LoVo (cell line): Measurements from ENCODE around the gene BCAT1.
"Not testable (repeated sequence)": the region's sequence is repeated elsewhere in the genome, so short reads cannot be mapped to it uniquely, and the experiment has no call there.

Experiments used
- DNase-seq: peaks from one replicate; pipeline ENCODE4 v3.0.0-alpha.2; 2016; ENCODE audit warnings: low spot score

BCAT1 gene

DNA sequence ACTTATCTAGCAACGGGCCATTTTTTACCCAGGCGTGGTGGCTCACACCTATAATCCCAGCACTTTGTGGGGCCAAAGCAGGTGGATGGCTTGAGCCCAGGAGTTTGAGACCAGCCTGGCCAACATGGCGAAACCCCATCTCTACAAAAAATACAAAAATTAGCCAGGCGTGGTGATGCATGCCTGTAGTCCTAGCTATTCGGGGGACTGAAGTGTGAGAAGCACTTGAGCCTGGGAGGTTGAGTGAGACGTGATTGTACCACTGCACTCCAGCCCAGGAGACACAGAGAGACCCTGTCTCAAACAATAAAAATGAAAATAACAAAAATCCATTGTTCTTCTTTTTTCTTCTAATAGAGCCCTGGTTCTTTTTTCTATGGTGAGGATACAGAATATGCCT lies 7.5 kb upstream of the BCAT1 start:
- DNase-seq, result not testable (repeated sequence)

DNA sequence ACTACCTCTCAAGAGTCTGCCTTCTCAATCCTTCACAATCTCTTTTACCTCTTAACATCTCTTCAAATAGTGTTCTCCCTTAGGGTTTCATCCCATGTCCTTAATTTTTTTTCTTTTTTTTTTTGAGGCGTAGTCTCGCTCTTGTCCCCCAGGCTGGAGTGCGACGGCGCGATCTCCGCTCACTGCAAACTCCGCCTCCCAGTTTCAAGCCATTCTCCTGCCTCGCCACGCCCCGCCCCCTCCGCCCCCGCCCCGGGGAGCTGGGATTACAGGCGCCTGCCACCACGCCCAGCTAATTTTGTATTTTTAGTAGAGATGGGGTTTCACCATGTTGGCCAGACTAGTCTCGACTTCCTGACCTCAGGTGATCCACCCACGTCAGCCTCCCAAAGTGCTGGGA lies 7.0 kb upstream of the BCAT1 start:
- no peak for DNase-seq

DNA sequence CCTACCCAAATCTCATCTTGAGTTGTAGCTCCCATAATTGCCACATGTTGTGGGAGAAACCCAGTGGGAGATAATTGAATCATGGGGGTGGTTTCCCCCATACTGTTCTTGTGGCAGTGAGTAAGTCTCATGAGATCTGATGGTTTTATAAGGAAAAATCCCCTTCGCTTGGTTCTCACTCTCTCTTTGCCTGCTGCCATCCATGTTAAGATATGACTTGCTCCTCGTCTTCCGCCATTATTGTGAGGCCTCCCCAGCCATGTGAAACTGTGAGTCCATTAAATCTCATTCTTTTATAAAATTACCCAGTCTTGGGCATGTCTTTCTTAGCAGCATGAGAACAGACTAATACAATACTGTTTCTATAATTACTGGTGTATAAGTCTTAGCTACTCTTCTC lies 6.5 kb upstream of the BCAT1 start:
- no peak for DNase-seq

DNA sequence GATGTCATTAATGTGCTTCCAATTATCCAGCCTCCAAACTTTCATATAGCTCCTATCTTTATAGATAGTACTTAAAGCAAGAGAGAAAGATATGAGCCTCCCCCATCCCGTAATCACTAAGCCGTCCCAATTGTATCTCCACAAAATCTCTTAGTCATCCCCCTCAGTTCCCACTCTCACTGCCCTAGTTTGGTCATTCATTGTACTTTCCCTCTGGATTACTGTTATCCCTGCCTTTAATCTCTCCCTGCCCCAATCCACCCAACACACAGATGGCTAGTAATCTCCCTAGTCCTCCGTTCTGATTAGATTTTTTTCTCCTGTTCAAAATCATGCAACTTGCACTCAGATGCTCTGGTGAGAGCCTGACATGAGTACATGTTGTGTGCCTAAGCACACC lies 5.4 kb upstream of the BCAT1 start:
- no peak for DNase-seq

DNA sequence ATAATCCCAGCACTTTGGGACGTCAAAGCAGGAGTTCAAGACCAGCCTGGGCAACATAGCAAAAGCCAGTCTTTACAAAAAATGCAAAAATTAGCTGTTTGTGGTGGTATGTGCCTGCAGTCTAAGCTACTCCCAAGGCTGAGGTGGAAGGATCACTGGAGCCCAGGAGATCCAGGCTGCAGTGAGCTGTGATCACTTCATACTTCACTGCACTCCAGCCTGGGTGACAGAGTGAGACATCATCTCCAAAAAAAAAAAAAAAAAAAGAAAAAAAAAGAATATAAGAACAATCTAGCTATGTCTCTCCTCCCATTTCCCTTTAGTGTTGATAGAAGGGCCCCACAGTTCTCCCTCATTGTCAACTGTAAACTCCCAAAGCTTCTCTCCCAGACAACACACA lies 3.5 kb upstream of the BCAT1 start:
- no peak for DNase-seq

GRCh38 chr12:24950231-24950834 lies 1.4 kb upstream of the BCAT1 start:
- no peak for DNase-seq

DNA sequence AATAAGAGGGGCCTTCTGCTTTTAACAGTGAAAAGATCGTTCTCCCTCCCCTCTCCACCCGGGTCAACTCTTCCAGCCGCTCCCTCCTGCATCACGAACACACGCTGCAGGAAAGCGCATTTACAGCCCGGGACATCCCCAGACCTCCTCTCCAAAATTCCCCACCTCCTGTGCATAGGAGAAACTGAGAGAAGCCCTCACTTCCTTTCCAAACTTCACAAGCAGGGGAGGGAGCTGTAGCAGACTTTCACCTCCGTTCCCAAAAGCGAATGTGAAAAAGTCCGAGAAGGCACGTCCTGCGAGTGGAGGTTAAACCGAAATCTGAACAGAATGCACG lies 513 bp downstream of the BCAT1 start:
- no peak for DNase-seq

- no peak for DNase-seq
These were observed 1.1 kb downstream of the BCAT1 start for GRCh38 chr12:24947541-24948419.

DNA sequence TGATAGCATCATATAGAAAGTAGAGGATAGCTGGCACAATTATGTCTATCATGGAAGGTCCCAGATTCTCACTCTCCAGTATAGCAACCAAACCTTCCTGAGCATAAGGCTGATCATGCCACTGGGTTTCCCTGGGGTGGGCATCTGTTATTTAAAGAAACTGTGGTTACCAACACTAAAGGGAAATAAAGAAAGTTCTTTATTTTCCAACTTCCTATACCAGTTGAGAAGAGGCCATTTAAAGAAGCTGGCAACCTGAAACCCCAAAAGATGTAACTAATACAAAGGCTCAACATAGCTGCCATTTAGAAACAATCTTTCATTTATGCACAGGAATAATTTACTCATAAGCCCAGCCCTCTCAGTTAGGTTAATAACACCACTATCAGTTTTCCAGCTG lies 3.1 kb downstream of the BCAT1 start:
- no peak for DNase-seq

GRCh38 chr12:24945039-24945438 lies 3.9 kb downstream of the BCAT1 start:
- no peak for DNase-seq

GRCh38 chr12:24944601-24944975 lies 4.3 kb downstream of the BCAT1 start:
- DNase-seq, result no peak

DNA sequence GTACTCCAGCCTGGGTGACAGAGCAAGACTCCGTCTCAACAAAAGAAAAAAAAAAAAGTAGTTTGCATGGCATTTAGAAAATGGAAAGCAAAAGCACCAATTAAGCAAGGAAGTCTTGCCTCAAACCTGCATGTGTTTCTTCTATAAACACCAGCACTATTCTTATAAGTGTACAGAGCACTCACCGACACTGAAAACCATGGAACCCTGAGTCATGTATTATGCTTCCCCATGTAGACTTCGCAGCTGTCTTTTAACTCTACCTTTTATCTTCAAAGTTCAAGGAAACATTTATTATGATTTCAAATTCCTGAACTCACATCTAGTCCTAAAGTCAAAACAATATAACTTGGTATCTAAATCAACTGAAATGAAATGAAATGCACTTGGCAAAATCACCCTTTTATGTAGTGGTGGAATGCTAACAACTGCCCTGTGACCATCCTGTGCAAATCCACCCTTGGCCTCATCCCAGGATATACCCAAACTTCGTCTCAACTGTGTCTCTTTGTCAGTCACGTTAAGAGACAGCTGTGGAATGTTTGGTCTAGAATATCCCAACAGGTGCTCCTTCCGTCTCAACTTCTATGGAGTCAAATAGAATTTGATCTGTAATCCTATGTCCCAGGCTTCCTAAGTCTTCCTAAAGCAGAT lies 4.8 kb downstream of the BCAT1 start:
- no peak for DNase-seq

- no peak for DNase-seq
These were observed 8.7 kb downstream of the BCAT1 start for GRCh38 chr12:24940157-24940556.

- DNase-seq, result not testable (repeated sequence)
These were observed 9.3 kb downstream of the BCAT1 start for GRCh38 chr12:24939551-24939950.

DNA sequence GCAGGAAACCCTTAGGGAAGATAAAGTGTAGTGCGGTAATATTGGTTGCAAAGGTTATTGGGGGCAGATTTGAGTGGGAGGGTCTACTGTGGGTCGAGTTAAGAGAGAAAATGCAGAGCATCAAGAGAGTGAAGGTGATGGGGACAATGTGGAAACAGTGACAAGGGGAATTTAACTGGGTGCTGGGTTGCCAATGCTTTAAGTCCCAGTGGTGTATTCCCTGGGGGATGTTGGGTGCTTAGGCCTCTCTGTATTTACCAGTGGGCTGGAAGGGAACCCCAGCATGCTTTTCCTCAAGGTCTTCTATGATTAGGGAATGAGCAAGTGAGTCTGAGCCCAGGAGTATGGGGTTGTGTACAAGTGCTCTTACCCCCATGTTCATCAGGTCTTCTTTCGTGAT lies 10.6 kb downstream of the BCAT1 start:
- DNase-seq, result no peak

GRCh38 chr12:24937553-24938244 lies 11.2 kb downstream of the BCAT1 start:
- no peak for DNase-seq

GRCh38 chr12:24933694-24934407 lies 15.1 kb downstream of the BCAT1 start:
- DNase-seq, result no peak

GRCh38 chr12:24931666-24932405 lies 17.1 kb downstream of the BCAT1 start:
- DNase-seq, result no peak

DNA sequence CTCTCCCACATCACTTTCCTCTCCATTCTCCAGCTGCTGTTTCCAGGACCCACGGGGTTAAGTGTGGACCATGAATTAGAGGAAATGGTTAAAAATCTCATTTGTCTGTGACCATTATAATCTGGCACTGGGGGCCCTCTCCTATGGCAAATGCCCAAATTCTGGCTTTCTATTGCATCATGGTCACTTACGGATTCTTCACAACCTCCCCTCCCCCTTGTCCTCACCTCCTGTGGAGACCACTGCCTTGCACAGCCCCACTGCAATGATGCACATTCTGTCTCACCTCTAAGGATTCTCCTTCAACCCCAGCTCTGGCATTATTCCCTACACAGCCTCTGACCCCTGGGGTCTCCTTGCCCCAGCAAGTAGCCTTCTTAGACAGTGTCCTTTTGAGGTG lies 18.9 kb downstream of the BCAT1 start:
- no peak for DNase-seq

DNA sequence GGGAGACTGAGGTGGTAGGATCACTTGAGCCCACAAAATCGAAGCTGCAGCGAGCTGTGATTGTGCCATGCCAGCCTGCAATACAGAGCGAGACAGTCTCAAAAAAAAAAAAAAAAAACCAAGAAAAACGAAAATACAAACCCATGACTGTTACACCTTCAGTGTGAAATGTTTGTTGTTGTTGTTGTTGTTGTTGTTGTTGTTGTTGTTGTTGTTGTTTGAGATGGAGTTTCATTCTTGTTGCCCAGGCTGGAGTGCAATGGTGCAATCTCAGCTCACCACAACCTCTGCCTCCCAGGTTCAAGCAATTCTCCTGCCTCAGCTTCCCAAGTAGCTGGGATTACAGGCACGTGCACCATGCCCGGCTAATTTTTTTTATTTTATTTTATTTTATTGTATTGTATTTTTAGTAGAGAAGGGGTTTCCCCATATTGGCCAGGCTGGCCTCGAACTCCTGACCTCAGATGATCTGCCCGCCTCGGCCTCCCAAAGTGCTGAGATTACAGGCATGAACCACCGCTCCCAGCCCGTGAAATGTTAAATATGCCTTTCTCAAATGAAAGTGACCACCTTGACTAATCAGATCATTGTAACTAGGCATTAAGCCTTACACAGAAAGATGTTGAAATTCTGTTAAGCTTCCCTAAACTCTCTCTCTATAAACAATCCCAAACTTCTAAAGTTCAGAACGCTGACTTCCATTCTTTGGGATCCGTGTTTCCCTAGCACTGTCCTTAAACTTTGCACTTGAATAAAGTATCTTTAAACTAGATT lies 20.2 kb downstream of the BCAT1 start:
- DNase-seq, result not testable (repeated sequence)

DNA sequence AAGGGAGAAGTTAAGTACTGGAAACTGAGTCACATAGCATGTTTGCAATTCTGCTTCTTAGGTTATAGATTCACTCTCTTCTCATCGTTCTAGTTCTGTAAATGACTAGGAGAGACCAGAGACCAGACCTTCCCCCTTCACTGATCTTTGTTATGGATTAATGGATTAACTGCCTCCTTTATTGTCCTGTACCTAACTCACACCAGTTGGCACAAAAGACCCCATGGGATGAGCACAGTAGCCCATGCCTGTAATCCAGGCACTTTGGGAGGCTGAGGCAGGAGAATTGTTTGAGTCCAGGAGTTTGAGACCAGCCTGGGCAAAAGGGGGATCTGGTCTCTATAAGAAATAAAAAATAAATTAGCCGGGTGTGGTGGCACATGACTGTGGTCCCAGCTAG lies 20.8 kb downstream of the BCAT1 start:
- DNase-seq, result no peak
